SK-N-SH (cell line): ENCODE measurements around the gene IRF2BP2. TPM values are rescaled to one million over a fixed set of nuclear protein-coding genes. Genes with fewer than 3 reads are reported as not detected.

Experiments used
- CTCF ChIA-PET: fragments of 300-600, 350-600 bp; formaldehyde crosslinking; extraction: SDS; loops from one replicate; lab custom pipeline; 2021; lab: Yijun Ruan, JAX
- POLR2A ChIA-PET: fragments of 350-600 bp; sonication (Branson Sonifier 250); formaldehyde crosslinking; extraction: SDS; loops from one replicate; lab custom pipeline; 2020; ENCODE audit warnings: antibody characterized with exemption, inconsistent platforms; lab: Yijun Ruan, JAX
- DNase-seq: peaks from one replicate; pipeline ENCODE4 v3.0.0; 2012
- H2AFZ ChIP-seq: fragments of 200-600 bp; sonication (generic); 2 replicates; pipeline ENCODE4 v1.8.1; 2016; ENCODE audit warnings: antibody characterized with exemption, mild to moderate bottlenecking, low read depth
- H3F3A ChIP-seq: fragments of 200-600 bp; sonication (generic); replicated peaks from 2 replicates; pipeline ENCODE3; 2016; ENCODE audit warnings: antibody characterized with exemption, mild to moderate bottlenecking; ENCODE audit not compliant: insufficient read depth
- H3K27ac ChIP-seq, 2 experiments: fragments of 200-500 bp in 1 of 2; fragments of 200-600 bp in 1 of 2; sonication (Bioruptor generic) in 1 of 2; sonication (generic), shearing (Covaris generic) in 1 of 2; 2 replicates each; pipeline versions ENCODE4 v1.5.1 to v1.6.1; 2014 to 2016; ENCODE audit warnings: low read depth in 2 of 2, inconsistent platforms in 1 of 2, low read length in 1 of 2, mild to moderate bottlenecking in 1 of 2, mixed read lengths in 1 of 2
- H3K27me3 ChIP-seq: fragments of 200-600 bp; sonication (generic), shearing (Covaris generic); 2 replicates; pipeline ENCODE4 v1.6.1; 2016; ENCODE audit warnings: mixed run types; ENCODE audit not compliant: insufficient read depth
- H3K36me3 ChIP-seq, 2 experiments: fragments of 200-500 bp in 1 of 2; fragments of 200-600 bp in 1 of 2; sonication (Bioruptor generic) in 1 of 2; sonication (generic) in 1 of 2; replicated peaks in 1 of 2; 2 replicates each; pipeline versions ENCODE3 to v1.5.1; 2014 to 2016; ENCODE audit warnings: low read length in 1 of 2, mild to moderate bottlenecking in 1 of 2; ENCODE audit not compliant: insufficient read depth in 2 of 2, control insufficient read depth in 1 of 2
- H3K4me1 ChIP-seq, 2 experiments: fragments of 200-500 bp in 1 of 2; fragments of 200-600 bp in 1 of 2; sonication (Bioruptor generic) in 1 of 2; sonication (generic), shearing (Covaris generic) in 1 of 2; 2 replicates each; pipeline versions ENCODE4 v1.5.1 to v1.6.1; 2014 to 2016; ENCODE audit warnings: low read depth in 1 of 2, low read length in 1 of 2, mixed run types in 1 of 2; ENCODE audit not compliant: insufficient read depth in 2 of 2, control insufficient read depth in 1 of 2
- H3K4me2 ChIP-seq: fragments of 200-600 bp; sonication (generic), shearing (Covaris generic); 2 replicates; pipeline ENCODE4 v1.6.1; 2017; ENCODE audit warnings: mixed run types
- H3K4me3 ChIP-seq, 2 experiments: fragments of 200-500 bp in 1 of 2; fragments of 200-600 bp in 1 of 2; sonication (Bioruptor generic) in 1 of 2; sonication (generic), shearing (Covaris generic) in 1 of 2; 2 replicates each; pipeline versions ENCODE4 v1.5.1 to v1.8.1; 2014 to 2016; ENCODE audit warnings: low read depth in 2 of 2, inconsistent platforms in 1 of 2, low read length in 1 of 2, mild to moderate bottlenecking in 1 of 2, mixed read lengths in 1 of 2, moderate library complexity in 1 of 2
- H3K79me2 ChIP-seq: fragments of 200-600 bp; sonication (generic); 2 replicates; pipeline ENCODE4 v1.8.1; 2017; ENCODE audit warnings: mild to moderate bottlenecking; ENCODE audit not compliant: insufficient read depth
- H3K9ac ChIP-seq: fragments of 200-600 bp; sonication (generic); 2 replicates; pipeline ENCODE4 v1.6.1; 2017; ENCODE audit warnings: mixed run types
- H3K9me2 ChIP-seq: fragments of 200-600 bp; sonication (generic); 2 replicates; pipeline ENCODE4 v1.6.1; 2017; ENCODE audit warnings: mixed run types
- H3K9me3 ChIP-seq: fragments of 200-600 bp; sonication (generic); 2 replicates; pipeline ENCODE4 v1.6.1; 2017; ENCODE audit warnings: mixed run types, mild to moderate bottlenecking, moderate library complexity
- H4K20me1 ChIP-seq: fragments of 200-600 bp; sonication (generic); 2 replicates; pipeline ENCODE4 v1.6.1; 2017; ENCODE audit warnings: mild to moderate bottlenecking, mixed run types; ENCODE audit not compliant: insufficient read depth
- CHD2 ChIP-seq: fragments of 150-350 bp; IDR thresholded peaks from 2 replicates; pipeline ENCODE4 v1.6.1; 2018; ENCODE audit warnings: low read length; ENCODE audit not compliant: partially characterized antibody
- ELF1 ChIP-seq: IDR thresholded peaks from 2 replicates; pipeline ENCODE4 v1.4.0; 2012
- EP300 ChIP-seq, 2 experiments: IDR thresholded peaks; 2 replicates each; pipeline versions ENCODE4 v1.4.0 to v1.6.1; 2012; ENCODE audit warnings: borderline replicate concordance in 1 of 2, low read depth in 1 of 2, low read length in 1 of 2
- FOXJ3 ChIP-seq: sonication (generic); formaldehyde crosslinking; IDR thresholded peaks from 2 replicates; pipeline ENCODE4 v1.5.1; 2020; ENCODE audit warnings: mild to moderate bottlenecking, missing genetic modification reagents
- FOXM1 ChIP-seq: IDR thresholded peaks from 2 replicates; pipeline ENCODE4 v1.4.0; 2012; ENCODE audit warnings: low read depth, mild to moderate bottlenecking
- GABPA ChIP-seq: IDR thresholded peaks from 2 replicates; pipeline ENCODE4 v1.4.0; 2012; ENCODE audit warnings: low read depth, mild to moderate bottlenecking
- GATA2 ChIP-seq: sonication (generic); formaldehyde crosslinking; IDR thresholded peaks from 2 replicates; pipeline ENCODE4 v1.5.0; 2020; ENCODE audit warnings: mild to moderate bottlenecking, missing genetic modification reagents
- IRF3 ChIP-seq: fragments of 150-350 bp; IDR thresholded peaks from 2 replicates; pipeline ENCODE4 v1.6.1; 2016; ENCODE audit warnings: mild to moderate bottlenecking, low read depth, low read length
- MXI1 ChIP-seq: IDR thresholded peaks from 2 replicates; pipeline ENCODE4 v1.6.1; 2012; ENCODE audit warnings: mild to moderate bottlenecking, low read depth, low read length, improper control_type of control experiment
- PBX3 ChIP-seq: IDR thresholded peaks from 2 replicates; pipeline ENCODE4; 2012
- POLR2AphosphoS5 ChIP-seq: IDR thresholded peaks from 2 replicates; pipeline ENCODE4 v1.6.1; 2012; ENCODE audit warnings: low read depth, low read length
- RAD21 ChIP-seq: IDR thresholded peaks from 2 replicates; pipeline ENCODE4 v1.6.1; 2012; ENCODE audit warnings: mild to moderate bottlenecking, low read length
- RCOR1 ChIP-seq: fragments of 150-350 bp; IDR thresholded peaks from 2 replicates; pipeline ENCODE4 v1.6.1; 2017; ENCODE audit warnings: antibody characterized with exemption, low read length
- RFX5 ChIP-seq: IDR thresholded peaks from 2 replicates; pipeline ENCODE4 v1.6.1; 2012; ENCODE audit warnings: mild to moderate bottlenecking, improper control_type of control experiment, low read length
- RXRA ChIP-seq: IDR thresholded peaks from 2 replicates; pipeline ENCODE4 v1.4.0; 2012; ENCODE audit warnings: low read depth, mild to moderate bottlenecking, borderline replicate concordance
- SIN3A ChIP-seq: IDR thresholded peaks from 2 replicates; pipeline ENCODE4 v1.6.1; 2012; ENCODE audit warnings: low read depth, mild to moderate bottlenecking, low read length, moderate library complexity, borderline replicate concordance
- TCF12 ChIP-seq: IDR thresholded peaks from 2 replicates; pipeline ENCODE4 v1.4.0; 2012
- TEAD4 ChIP-seq: IDR thresholded peaks from 2 replicates; pipeline ENCODE4 v1.4.0; 2012; ENCODE audit warnings: mild to moderate bottlenecking, borderline replicate concordance; ENCODE audit not compliant: insufficient read depth
- USF1 ChIP-seq: IDR thresholded peaks from 2 replicates; pipeline ENCODE4 v1.4.0; 2012; ENCODE audit warnings: low read depth, borderline replicate concordance
- YY1 ChIP-seq: IDR thresholded peaks from 2 replicates; pipeline ENCODE4 v1.4.0; 2012; ENCODE audit warnings: low read depth, mild to moderate bottlenecking
- WGBS: methylation state at CpG from one replicate; pipeline ENCODE4 v1.1.6; 2017; ENCODE audit warnings: low lambda C conversion rate; 5-methylcytosine and 5-hydroxymethylcytosine counted together
- polyA plus RNA-seq, 3 experiments: library from polyadenylated mRNA; depleted of rRNA; stranded (reverse); fragments of >200 nt; gene quantifications; 2 replicates each; pipeline ENCODE4 v1.2.3, GENCODE V29; 2012

The IRF2BP2 gene
- polyA plus RNA-seq, 1 of the 3 experiments (the other 2 are of a cell fraction): 73.9 TPM

GRCh38 chr1:234572966-234573365, 37.0 kb downstream of the IRF2BP2 start:
- WGBS: 88% methylated on average over 7 of the region's 7 CpGs
- no peaks in the 10 kb centered on the region for H3K9me2 ChIP-seq
- TF ChIP-seq GABPA: no peak
- no peak for TF ChIP-seq TEAD4
- no peak for TF ChIP-seq SIN3A
- TF ChIP-seq USF1: no peak
- no peak for TF ChIP-seq CHD2
- no peak for TF ChIP-seq POLR2AphosphoS5
- no peak for TF ChIP-seq GATA2 (CRISPR knock-in tag)
- TF ChIP-seq MXI1: no peak
- no peak for TF ChIP-seq TCF12
- no peak for TF ChIP-seq RAD21
- no peak for TF ChIP-seq RCOR1
- no peaks in the 10 kb centered on the region for H4K20me1 ChIP-seq
- no peak overlapping the region for H3K9ac ChIP-seq
- CTCF ChIA-PET: interaction anchor here (1.6 to 2.4 kb wide), 3 partner anchors 13 to 73 kb away, joined by 4 to 13 read pairs (median 5); no protein-coding TSS in a partner anchor
- no peaks in the 10 kb centered on the region for H3K9me3 ChIP-seq
- POLR2A ChIA-PET: interaction anchor here (0.9 to 1.0 kb wide), 2 partner anchors 13 to 19 kb away, joined by 3 to 4 read pairs; no protein-coding TSS in a partner anchor
- H2AFZ ChIP-seq: no peak overlapping the region
- H3K4me1 ChIP-seq: peaks cover 0 to 35% of the 10 kb centered on the region in 2 experiments; a peak in 2 of 4 replicates
- no peak overlapping the region for H3K4me3 ChIP-seq
- no peaks in the 10 kb centered on the region for H3K36me3 ChIP-seq
- DNase-seq: no peak
- no peak overlapping the region for H3K4me2 ChIP-seq
- no peaks in the 10 kb centered on the region for H3F3A ChIP-seq
- H3K79me2 ChIP-seq: no peaks in the 10 kb centered on the region
- peak overlapping the region in 1 of 2 experiments; percentile 97; a peak in 2 of 4 replicates for H3K27ac ChIP-seq
- no peaks in the 10 kb centered on the region for H3K27me3 ChIP-seq

GRCh38 chr1:234571702-234572101, 38.3 kb downstream of the IRF2BP2 start:
- H3K27me3 ChIP-seq: no peaks in the 10 kb centered on the region
- TF ChIP-seq SIN3A: no peak
- TF ChIP-seq GABPA: no peak
- TF ChIP-seq EP300 (IDR thresholded peaks at IDR 0.05; ENCODE audit: borderline replicate concordance in 1 of 2, low read depth in 1 of 2, low read length in 1 of 2): peak in 1 of 2 experiments; percentile 89; a peak in 2 of 4 replicates
- peak; percentile 61 for TF ChIP-seq CHD2
- no peak for TF ChIP-seq RXRA
- TF ChIP-seq RCOR1: peak; percentile 78
- TF ChIP-seq GATA2 (CRISPR knock-in tag): peak; percentile 96
- TF ChIP-seq FOXJ3: peak; percentile 83; the same call in 1 of the 2 replicates
- peak; percentile 68; the same call in 1 of the 2 replicates for TF ChIP-seq MXI1
- TF ChIP-seq RAD21: peak; percentile 21; the same call in 1 of the 2 replicates
- TF ChIP-seq TCF12: peak; percentile 61
- no peak for TF ChIP-seq TEAD4
- TF ChIP-seq POLR2AphosphoS5: 0 out of 2 replicates have a peak, but pooled peaks have one; percentile 21
- TF ChIP-seq IRF3: no peak
- TF ChIP-seq ELF1: no peak
- TF ChIP-seq PBX3: 0 out of 2 replicates have a peak, but pooled peaks have one; percentile 20
- TF ChIP-seq FOXM1: no peak
- TF ChIP-seq YY1: no peak
- TF ChIP-seq RFX5: no peak
- peak; percentile 73 for DNase-seq
- 73% methylated on average over 2 of the region's 2 CpGs for WGBS
- H3F3A ChIP-seq: no peaks in the 10 kb centered on the region
- ChIA-PET CTCF (interaction anchor here (0.9 to 2.4 kb wide), 6 partner anchors 11 to 72 kb away, joined by 3 to 13 read pairs (median 4); no protein-coding TSS in a partner anchor), POLR2A (interaction anchor here (0.6 to 1.5 kb wide), 7 partner anchors 13 to 587 kb away, joined by 3 to 5 read pairs (median 4); partner anchors contain the start of gene IRF2BP2)
- no peaks in the 10 kb centered on the region for H3K9me2 ChIP-seq
- H3K9me3 ChIP-seq: no peaks in the 10 kb centered on the region
- H3K79me2 ChIP-seq: no peaks in the 10 kb centered on the region
- no peaks in the 10 kb centered on the region for H4K20me1 ChIP-seq
- H3K36me3 ChIP-seq: no peaks in the 10 kb centered on the region
- H3K9ac ChIP-seq: no peak overlapping the region
- H3K4me2 ChIP-seq: no peak overlapping the region
- H2AFZ ChIP-seq: no peak overlapping the region; the same call in 1 of the 2 replicates
- no peak overlapping the region for H3K4me3 ChIP-seq
- peak overlapping the region in 1 of 2 experiments; percentile 97; a peak in 2 of 4 replicates for H3K27ac ChIP-seq
- peaks cover 0 to 35% of the 10 kb centered on the region in 2 experiments; a peak in 2 of 4 replicates for H3K4me1 ChIP-seq
